Kidney (tissue), 14 donors: Measurements from ENCODE around the gene LTBP4. TPM values are rescaled to one million over a fixed set of nuclear protein-coding genes. Genes with fewer than 3 reads are reported as not detected.

Experiments
- DNase-seq, 5 donors: peaks; one replicate each; pipeline ENCODE4 v3.0.0-alpha.2; 2013 to 2020
- FAIRE-seq: peaks from 2 replicates; lab custom pipeline; 2012; peaks lifted over from hg19 to GRCh38; lab: Jason Lieb, UNC
- H3K27ac ChIP-seq, 2 donors: one replicate each; pipeline ENCODE4 v1.7.0; 2013; ENCODE audit warnings: low read depth in 2 of 2, low read length in 2 of 2, inconsistent platforms in 1 of 2
- H3K27me3 ChIP-seq: one replicate; pipeline ENCODE4 v1.7.1; 2013; ENCODE audit warnings: low read length, inconsistent platforms; ENCODE audit not compliant: control insufficient read depth, insufficient read depth
- H3K36me3 ChIP-seq, 3 donors: one replicate each; pipeline versions ENCODE4 v1.7.0 to v1.7.1; 2013; ENCODE audit warnings: low read length in 3 of 3, control low read depth in 1 of 3, inconsistent platforms in 1 of 3; ENCODE audit not compliant: insufficient read depth in 3 of 3, control insufficient read depth in 2 of 3
- H3K4me1 ChIP-seq, 3 donors: one replicate each; pipeline versions ENCODE4 v1.7.0 to v1.7.1; 2013; ENCODE audit warnings: low read length in 3 of 3, inconsistent platforms in 1 of 3, low read depth in 1 of 3; ENCODE audit not compliant: control insufficient read depth in 2 of 3, insufficient read depth in 2 of 3
- H3K4me3 ChIP-seq, 3 donors: one replicate each; pipeline versions ENCODE4 v1.7.0 to v1.8.1; 2013; ENCODE audit warnings: low read length in 3 of 3, control low read depth in 1 of 3, inconsistent platforms in 1 of 3
- H3K9ac ChIP-seq, 3 donors: one replicate each; pipeline versions ENCODE4 v1.7.0 to v1.7.1; 2013; ENCODE audit warnings: low read length in 3 of 3, control low read depth in 1 of 3, inconsistent platforms in 1 of 3
- H3K9me3 ChIP-seq, 3 donors: one replicate each; pipeline versions ENCODE4 v1.7.0 to v1.7.1; 2013; ENCODE audit warnings: low read length in 3 of 3, control low read depth in 1 of 3, inconsistent platforms in 1 of 3; ENCODE audit not compliant: control insufficient read depth in 2 of 3, insufficient read depth in 1 of 3
- intact Hi-C: fragments of 100-400 bp; cut with DNase I; formaldehyde crosslinking; loops from one replicate; pipeline ENCODE4 v1.11.1; 2022
- polyA plus RNA-seq: library from polyadenylated mRNA; stranded (reverse); fragments of 350-450 nt; fragmentation: Illumina TruSeq; extraction: RNeasy Lipid Tissue Mini Kit (QIAGEN cat#74804); gene quantifications from one replicate; pipeline ENCODE4 v1.2.3, GENCODE V29; 2014; ENCODE audit warnings: low read depth, low replicate concordance; ENCODE audit not compliant: insufficient read depth
- total RNA-seq: library from RNA; stranded (reverse); fragmentation: NEBNext Ultra II Directional; extraction: Animal tissue kit (Norgen Biotek cat#: 25700); gene quantifications from one replicate; pipeline ENCODE4 v1.2.1, GENCODE V29; 2021
- TF ChIP-seq, protein P1 (sequence below): IDR thresholded peaks from 3 replicates; pipeline ENCODE4 v1.5.1; 2012; ENCODE audit warnings: mild to moderate bottlenecking, moderate library complexity, borderline replicate concordance; ENCODE audit not compliant: insufficient read depth; ENCODE audit errors: extremely low read depth
- donor health status: control.
- donor health status: control.
- donor health status: control.
- donor health status: control.
- donor health status: control.
- donor health status: DM: yes; HTN: yes; CAD: no.
- donor health status: Normal renal cell carcinoma (clear cell type).

LTBP4 gene
- total and polyA plus RNA-seq, 2 donors from 2014 or later: 52.1 to 155 TPM

DNA sequence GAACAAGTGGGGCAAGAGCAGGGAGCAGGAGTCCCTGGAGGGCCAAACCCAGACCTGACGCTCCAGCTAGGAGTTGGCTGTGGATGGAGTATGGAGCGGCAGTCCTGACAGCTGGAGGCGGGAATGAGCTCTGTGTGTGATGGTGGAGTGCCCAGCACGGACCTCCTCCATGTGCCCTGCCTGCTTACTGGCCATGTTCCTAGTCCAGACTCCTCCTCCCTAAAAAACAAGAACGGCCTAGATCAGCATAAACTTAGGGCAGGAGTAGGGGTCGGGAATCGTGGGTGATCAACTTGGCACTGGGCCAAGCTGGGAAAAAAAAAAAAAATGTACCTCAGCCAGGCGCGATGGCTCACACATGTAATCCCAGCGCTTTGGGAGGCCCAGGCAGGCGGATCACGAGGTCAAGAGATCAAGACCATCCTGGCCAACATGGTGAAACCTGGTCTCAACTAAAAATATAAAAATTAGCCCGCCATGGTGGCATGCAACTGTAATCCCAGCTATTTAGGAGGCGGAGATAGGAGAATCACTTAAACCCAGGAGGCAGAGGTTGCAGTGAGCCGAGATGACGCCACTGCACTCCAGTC lies 29.5 kb downstream of the LTBP4 start:
- Histone ChIP-seq H3K27ac (no peak overlapping the region), H3K9ac (no peak overlapping the region), H3K4me1 (peaks cover 0 to 6% (median 0%) of the 10 kb centered on the region in 3 donors), H3K36me3 (no peaks in the 10 kb centered on the region), H3K9me3 (no peaks in the 10 kb centered on the region), H3K27me3 (no peaks in the 10 kb centered on the region), H3K4me3 (no peak overlapping the region)
- no peak for DNase-seq
- intact Hi-C loops: no loop called here
- TF ChIP-seq, protein P1, sequence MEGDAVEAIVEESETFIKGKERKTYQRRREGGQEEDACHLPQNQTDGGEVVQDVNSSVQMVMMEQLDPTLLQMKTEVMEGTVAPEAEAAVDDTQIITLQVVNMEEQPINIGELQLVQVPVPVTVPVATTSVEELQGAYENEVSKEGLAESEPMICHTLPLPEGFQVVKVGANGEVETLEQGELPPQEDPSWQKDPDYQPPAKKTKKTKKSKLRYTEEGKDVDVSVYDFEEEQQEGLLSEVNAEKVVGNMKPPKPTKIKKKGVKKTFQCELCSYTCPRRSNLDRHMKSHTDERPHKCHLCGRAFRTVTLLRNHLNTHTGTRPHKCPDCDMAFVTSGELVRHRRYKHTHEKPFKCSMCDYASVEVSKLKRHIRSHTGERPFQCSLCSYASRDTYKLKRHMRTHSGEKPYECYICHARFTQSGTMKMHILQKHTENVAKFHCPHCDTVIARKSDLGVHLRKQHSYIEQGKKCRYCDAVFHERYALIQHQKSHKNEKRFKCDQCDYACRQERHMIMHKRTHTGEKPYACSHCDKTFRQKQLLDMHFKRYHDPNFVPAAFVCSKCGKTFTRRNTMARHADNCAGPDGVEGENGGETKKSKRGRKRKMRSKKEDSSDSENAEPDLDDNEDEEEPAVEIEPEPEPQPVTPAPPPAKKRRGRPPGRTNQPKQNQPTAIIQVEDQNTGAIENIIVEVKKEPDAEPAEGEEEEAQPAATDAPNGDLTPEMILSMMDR: no peak
- FAIRE-seq: no peak

DNA sequence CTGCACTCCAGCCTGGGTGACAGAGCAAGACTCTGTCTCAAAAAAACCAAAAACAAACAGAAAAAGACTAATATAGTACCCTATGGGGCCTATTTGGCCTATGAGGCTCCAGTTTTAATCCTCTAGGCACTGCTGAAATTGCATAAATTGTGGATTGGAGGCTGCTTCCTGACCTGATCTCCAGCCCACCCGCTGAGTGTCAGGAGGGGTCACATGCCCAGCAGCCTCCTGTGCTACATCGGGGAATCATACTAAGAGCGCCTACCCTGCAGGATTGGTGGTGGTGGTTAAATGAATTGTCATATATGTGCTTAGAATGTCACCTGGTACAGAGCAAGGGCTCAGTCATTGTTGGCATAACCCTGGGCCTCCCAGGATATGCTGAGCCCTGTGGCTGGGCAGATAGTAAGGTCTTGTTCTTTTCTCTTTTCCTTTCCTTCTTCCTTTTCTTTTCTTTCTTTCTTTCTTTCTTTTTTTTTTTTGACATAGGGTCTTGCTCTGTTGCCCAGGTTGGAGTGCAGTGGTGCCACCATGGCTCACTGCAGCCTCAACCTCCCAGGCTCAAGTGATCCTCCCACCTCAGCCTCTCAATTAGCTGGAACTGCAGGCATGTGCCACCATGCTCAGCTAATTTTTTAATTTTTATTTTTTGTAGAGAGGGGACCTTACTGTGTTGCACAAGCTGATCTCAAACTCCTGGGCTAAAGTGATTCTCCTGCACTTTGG lies 31.3 kb downstream of the LTBP4 start:
- Histone ChIP-seq H3K4me1 (peaks cover 0 to 6% (median 0%) of the 10 kb centered on the region in 3 donors), H3K27me3 (no peaks in the 10 kb centered on the region)
- FAIRE-seq: no peak

DNA sequence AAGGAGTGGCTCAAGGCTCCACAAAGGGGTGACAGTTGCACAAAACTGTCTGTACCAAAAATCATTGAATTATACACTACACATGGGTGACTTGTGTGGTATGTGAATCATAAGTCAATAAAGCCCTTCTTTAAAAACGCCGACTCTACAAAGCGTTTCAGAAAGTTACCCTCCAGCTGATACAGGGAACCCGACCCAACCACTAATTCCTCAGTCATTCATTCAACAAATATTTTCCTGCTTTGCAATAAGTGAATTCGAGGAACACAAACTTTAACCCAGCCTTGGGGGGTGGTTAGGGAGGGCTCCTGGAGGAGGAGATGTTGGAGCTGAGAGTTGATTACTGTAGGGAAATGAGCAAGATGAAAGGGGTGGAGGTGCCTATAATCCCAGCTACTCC lies 32.0 kb downstream of the LTBP4 start:
- no peak overlapping the region for H3K4me3 ChIP-seq
- H3K9me3 ChIP-seq: no peaks in the 10 kb centered on the region
- TF ChIP-seq, protein P1: no peak
- H3K9ac ChIP-seq: no peak overlapping the region
- no peaks in the 10 kb centered on the region for H3K27me3 ChIP-seq
- no peak for DNase-seq
- no peak for FAIRE-seq
- peaks cover 0 to 6% (median 0%) of the 10 kb centered on the region in 3 donors for H3K4me1 ChIP-seq
- no peak overlapping the region for H3K27ac ChIP-seq
- intact Hi-C loops: no loop called here
- H3K36me3 ChIP-seq: no peaks in the 10 kb centered on the region

More for the DNA sequence above, 31.3 kb downstream of the LTBP4 start:
- Histone ChIP-seq H3K36me3 (no peaks in the 10 kb centered on the region), H3K4me3 (no peak overlapping the region), H3K9ac (no peak overlapping the region), H3K9me3 (no peaks in the 10 kb centered on the region), H3K27ac (no peak overlapping the region)
- no peak for DNase-seq
- intact Hi-C loops: no loop called here
- TF ChIP-seq, protein P1: no peak
